HEK293 (cell line): ENCODE results near the gene DNAH3.

Experiments used
- CTCF ChIA-PET: fragments of 350-600 bp; formaldehyde crosslinking; extraction: SDS; loops from one replicate; lab custom pipeline; 2021; ENCODE audit warnings: antibody characterized with exemption; lab: Yijun Ruan, JAX
- POLR2A ChIA-PET: fragments of 300-600 bp; formaldehyde crosslinking; extraction: SDS; loops from one replicate; lab custom pipeline; 2020; ENCODE audit warnings: antibody characterized with exemption, inconsistent platforms; lab: Yijun Ruan, JAX
- H3K27ac ChIP-seq: fragments of 200-500 bp; sonication (Bioruptor generic); 2 replicates; pipeline ENCODE4 v1.5.1; 2014; ENCODE audit warnings: low read depth, low read length, control low read depth, inconsistent platforms; ENCODE audit errors: extremely low read depth
- H3K36me3 ChIP-seq, 2 experiments: fragments of 200-500 bp in 1 of 2; sonication (Bioruptor generic) in 1 of 2; 1 replicate in 1 of 2; 2 replicates in 1 of 2; pipeline ENCODE4 v1.5.1; 2014 to 2017; ENCODE audit warnings: inconsistent platforms in 2 of 2, low read length in 2 of 2; ENCODE audit not compliant: control insufficient read depth in 2 of 2, insufficient read depth in 1 of 2
- H3K4me1 ChIP-seq: fragments of 200-500 bp; sonication (Bioruptor generic); 2 replicates; pipeline ENCODE4 v1.5.1; 2014; ENCODE audit warnings: mild to moderate bottlenecking, low read length, inconsistent platforms; ENCODE audit not compliant: control insufficient read depth, insufficient read depth
- H3K4me3 ChIP-seq: 2 replicates; pipeline ENCODE4 v1.5.1; 2011; ENCODE audit warnings: low read depth, mild to moderate bottlenecking, control low read depth, low read length, moderate library complexity
- H3K9me3 ChIP-seq: fragments of 200-500 bp; sonication (Bioruptor generic); 2 replicates; pipeline ENCODE4 v1.5.1; 2014; ENCODE audit warnings: low read depth, low read length, inconsistent platforms; ENCODE audit not compliant: control insufficient read depth, insufficient read depth
- GFI1B ChIP-seq: fragments of 450-650 bp; formaldehyde crosslinking; IDR thresholded peaks from 2 replicates; pipeline ENCODE4 v1.5.1; 2016; ENCODE audit warnings: missing biosample characterization, missing genetic modification characterization
- PRDM6 ChIP-seq: fragments of 450-650 bp; formaldehyde crosslinking; IDR thresholded peaks from 2 replicates; pipeline ENCODE4 v1.5.1; 2017; ENCODE audit warnings: missing biosample characterization, missing genetic modification characterization
- SALL2 ChIP-seq: fragments of 450-650 bp; formaldehyde crosslinking; IDR thresholded peaks from 2 replicates; pipeline ENCODE4 v1.5.0; 2017; ENCODE audit warnings: missing biosample characterization, mild to moderate bottlenecking, missing genetic modification characterization, borderline replicate concordance
- WT1 ChIP-seq: fragments of 450-650 bp; formaldehyde crosslinking; IDR thresholded peaks from 2 replicates; pipeline ENCODE4 v1.5.1; 2016; ENCODE audit warnings: missing biosample characterization, missing genetic modification characterization
- ZBTB11 ChIP-seq: fragments of 450-650 bp; formaldehyde crosslinking; conservative IDR thresholded peaks from 2 replicates; pipeline ENCODE4 v1.5.1; 2016; ENCODE audit warnings: low read depth, missing biosample characterization, missing genetic modification characterization
- ZFP3 ChIP-seq: fragments of 450-650 bp; formaldehyde crosslinking; IDR thresholded peaks from 2 replicates; pipeline ENCODE4 v1.5.1; 2016; ENCODE audit warnings: low read depth, missing biosample characterization, missing genetic modification characterization
- ZIC2 ChIP-seq: fragments of 450-650 bp; formaldehyde crosslinking; IDR thresholded peaks from 2 replicates; pipeline ENCODE4 v1.5.1; 2016; ENCODE audit warnings: missing biosample characterization, missing genetic modification characterization
- ZNF133 ChIP-seq: fragments of 450-650 bp; formaldehyde crosslinking; IDR thresholded peaks from 2 replicates; pipeline ENCODE4 v1.5.1; 2016; ENCODE audit warnings: missing biosample characterization, missing genetic modification characterization
- ZNF155 ChIP-seq: fragments of 450-650 bp; formaldehyde crosslinking; IDR thresholded peaks from 2 replicates; pipeline ENCODE4 v1.5.1; 2016; ENCODE audit warnings: missing biosample characterization, missing genetic modification characterization
- ZNF19 ChIP-seq: fragments of 450-650 bp; formaldehyde crosslinking; IDR thresholded peaks from 2 replicates; pipeline ENCODE4; 2016; ENCODE audit warnings: missing biosample characterization, missing genetic modification characterization, low read depth
- ZNF202 ChIP-seq: fragments of 450-650 bp; formaldehyde crosslinking; IDR thresholded peaks from 2 replicates; pipeline ENCODE4 v1.5.1; 2016; ENCODE audit warnings: missing biosample characterization, missing genetic modification characterization, borderline replicate concordance
- ZNF266 ChIP-seq: fragments of 450-650 bp; formaldehyde crosslinking; IDR thresholded peaks from 2 replicates; pipeline ENCODE4 v1.5.1; 2016; ENCODE audit warnings: missing biosample characterization, missing genetic modification characterization, low read depth
- ZNF292 ChIP-seq: fragments of 450-650 bp; formaldehyde crosslinking; IDR thresholded peaks from 2 replicates; pipeline ENCODE4 v1.5.1; 2016; ENCODE audit warnings: low read depth, missing biosample characterization, missing genetic modification characterization, borderline replicate concordance
- ZNF335 ChIP-seq: fragments of 450-650 bp; formaldehyde crosslinking; conservative IDR thresholded peaks from 2 replicates; pipeline ENCODE4 v1.5.1; 2016; ENCODE audit warnings: missing biosample characterization, missing genetic modification characterization
- ZNF549 ChIP-seq: fragments of 450-650 bp; IDR thresholded peaks from 2 replicates; pipeline ENCODE4 v1.5.1; 2018; ENCODE audit warnings: missing biosample characterization, missing genetic modification characterization, mild to moderate bottlenecking, inconsistent platforms, moderate library complexity
- ZNF560 ChIP-seq: fragments of 450-650 bp; formaldehyde crosslinking; IDR thresholded peaks from 2 replicates; pipeline ENCODE4 v1.5.1; 2017; ENCODE audit warnings: missing biosample characterization, missing genetic modification characterization, borderline replicate concordance
- ZNF658 ChIP-seq: fragments of 450-650 bp; formaldehyde crosslinking; IDR thresholded peaks from 2 replicates; pipeline ENCODE4; 2016; ENCODE audit warnings: missing biosample characterization, missing genetic modification characterization
- ZNF785 ChIP-seq: fragments of 450-650 bp; formaldehyde crosslinking; IDR thresholded peaks from 2 replicates; pipeline ENCODE4 v1.5.1; 2016; ENCODE audit warnings: missing biosample characterization, missing genetic modification characterization
- TF ChIP-seq, protein P1 (sequence below): fragments of 450-650 bp; formaldehyde crosslinking; IDR thresholded peaks from 2 replicates; pipeline ENCODE4 v1.5.1; 2016; ENCODE audit warnings: missing biosample characterization, missing genetic modification characterization
- TF ChIP-seq, protein P2 (sequence below): IDR thresholded peaks from 2 replicates; pipeline ENCODE4 v1.6.1; 2011; ENCODE audit warnings: mild to moderate bottlenecking, low read depth, low read length, borderline replicate concordance
- TF ChIP-seq, protein P3 (sequence below): fragments of 450-650 bp; formaldehyde crosslinking; IDR thresholded peaks from 2 replicates; pipeline ENCODE4 v1.5.1; 2016; ENCODE audit warnings: missing biosample characterization, missing genetic modification characterization

Gene DNAH3

DNA sequence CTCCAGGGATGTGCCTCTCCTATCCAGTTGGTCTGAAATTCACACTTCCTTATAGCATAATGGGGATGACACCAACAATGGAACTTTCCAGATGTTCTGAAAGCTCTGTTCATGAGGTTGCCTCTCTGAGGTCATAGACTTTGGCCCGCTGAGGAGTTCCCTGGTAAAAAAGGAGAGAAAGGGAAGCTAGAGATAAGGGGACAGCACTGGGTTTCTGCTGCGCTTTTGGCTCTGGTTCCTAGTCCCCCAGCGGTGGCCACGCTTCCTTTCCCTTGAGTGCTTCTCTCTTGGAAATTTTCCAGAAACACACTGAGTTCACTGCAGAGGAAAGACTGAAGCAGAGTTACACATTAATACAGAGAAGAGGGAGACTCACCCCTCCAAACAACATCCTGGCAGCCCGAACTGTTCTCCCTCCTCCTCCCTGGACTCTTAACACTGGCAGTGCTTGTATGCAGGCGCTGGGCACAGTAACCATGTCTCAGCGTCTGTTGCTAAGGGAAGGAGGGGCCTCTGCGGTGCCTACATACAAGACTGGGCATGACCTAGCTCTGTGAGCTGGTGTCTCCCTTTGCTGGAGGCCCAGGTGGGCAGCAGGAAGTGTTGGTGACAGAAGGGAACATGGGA lies at the start of gene DNAH3:
Gene DNAH3 (minus strand): TSS at position 472 of the 627 bp plus-strand sequence. CDS start 527 bp downstream, outside the sequence.
- Histone ChIP-seq H3K9me3 (no peaks in the 10 kb centered on the region), H3K36me3 (no peaks in the 10 kb centered on the region), H3K4me3 (no peak within 1 kb of the TSS), H3K27ac (no peak within 1 kb of the TSS), H3K4me1 (no peaks in the 10 kb centered on the region)
- ChIA-PET POLR2A (no interaction called here), CTCF (interaction anchor here (0.6 kb wide), 1 partner anchor 246 kb away, joined by 5 read pairs; no protein-coding TSS in a partner anchor)
- TF ChIP-seq ZIC2 (tag by site-specific recombination), result peak; percentile 42; the same call in 1 of the 2 replicates
- TF ChIP-seq ZNF335 (tag by site-specific recombination), result 0 out of 2 replicates have a peak, but pooled peaks have one; percentile 30
- TF ChIP-seq ZNF19 (tag by site-specific recombination), result no peak
- TF ChIP-seq, protein P1, sequence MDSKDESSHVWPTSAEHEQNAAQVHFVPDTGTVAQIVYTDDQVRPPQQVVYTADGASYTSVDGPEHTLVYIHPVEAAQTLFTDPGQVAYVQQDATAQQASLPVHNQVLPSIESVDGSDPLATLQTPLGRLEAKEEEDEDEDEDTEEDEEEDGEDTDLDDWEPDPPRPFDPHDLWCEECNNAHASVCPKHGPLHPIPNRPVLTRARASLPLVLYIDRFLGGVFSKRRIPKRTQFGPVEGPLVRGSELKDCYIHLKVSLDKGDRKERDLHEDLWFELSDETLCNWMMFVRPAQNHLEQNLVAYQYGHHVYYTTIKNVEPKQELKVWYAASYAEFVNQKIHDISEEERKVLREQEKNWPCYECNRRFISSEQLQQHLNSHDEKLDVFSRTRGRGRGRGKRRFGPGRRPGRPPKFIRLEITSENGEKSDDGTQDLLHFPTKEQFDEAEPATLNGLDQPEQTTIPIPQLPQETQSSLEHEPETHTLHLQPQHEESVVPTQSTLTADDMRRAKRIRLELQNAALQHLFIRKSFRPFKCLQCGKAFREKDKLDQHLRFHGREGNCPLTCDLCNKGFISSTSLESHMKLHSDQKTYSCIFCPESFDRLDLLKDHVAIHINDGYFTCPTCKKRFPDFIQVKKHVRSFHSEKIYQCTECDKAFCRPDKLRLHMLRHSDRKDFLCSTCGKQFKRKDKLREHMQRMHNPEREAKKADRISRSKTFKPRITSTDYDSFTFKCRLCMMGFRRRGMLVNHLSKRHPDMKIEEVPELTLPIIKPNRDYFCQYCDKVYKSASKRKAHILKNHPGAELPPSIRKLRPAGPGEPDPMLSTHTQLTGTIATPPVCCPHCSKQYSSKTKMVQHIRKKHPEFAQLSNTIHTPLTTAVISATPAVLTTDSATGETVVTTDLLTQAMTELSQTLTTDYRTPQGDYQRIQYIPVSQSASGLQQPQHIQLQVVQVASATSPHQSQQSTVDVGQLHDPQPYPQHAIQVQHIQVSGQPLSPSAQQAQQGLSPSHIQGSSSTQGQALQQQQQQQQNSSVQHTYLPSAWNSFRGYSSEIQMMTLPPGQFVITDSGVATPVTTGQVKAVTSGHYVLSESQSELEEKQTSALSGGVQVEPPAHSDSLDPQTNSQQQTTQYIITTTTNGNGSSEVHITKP (tag by site-specific recombination), result peak; percentile 91

- ChIA-PET POLR2A (interaction anchor here (0.5 kb wide), 1 partner anchor 37 kb away, joined by 3 read pairs; no protein-coding TSS in a partner anchor), CTCF (interaction anchor here (0.6 kb wide), 1 partner anchor 439 kb away, joined by 3 read pairs; no protein-coding TSS in a partner anchor)
- no peak overlapping the region for H3K27ac ChIP-seq
- H3K36me3 ChIP-seq, result no peaks in the 10 kb centered on the region
- TF ChIP-seq ZNF266 (no peak), ZNF560 (no peak), ZNF202 (tag by site-specific recombination) (no peak), ZNF785 (tag by site-specific recombination) (no peak), ZNF133 (no peak), ZNF292 (tag by site-specific recombination) (no peak), PRDM6 (no peak), SALL2 (tag by site-specific recombination) (no peak), ZNF155 (tag by site-specific recombination) (no peak), ZBTB11 (no peak), ZFP3 (tag by site-specific recombination) (no peak), ZNF549 (no peak), WT1 (no peak), GFI1B (tag by site-specific recombination) (no peak), ZNF658 (no peak)
- TF ChIP-seq, protein P2, sequence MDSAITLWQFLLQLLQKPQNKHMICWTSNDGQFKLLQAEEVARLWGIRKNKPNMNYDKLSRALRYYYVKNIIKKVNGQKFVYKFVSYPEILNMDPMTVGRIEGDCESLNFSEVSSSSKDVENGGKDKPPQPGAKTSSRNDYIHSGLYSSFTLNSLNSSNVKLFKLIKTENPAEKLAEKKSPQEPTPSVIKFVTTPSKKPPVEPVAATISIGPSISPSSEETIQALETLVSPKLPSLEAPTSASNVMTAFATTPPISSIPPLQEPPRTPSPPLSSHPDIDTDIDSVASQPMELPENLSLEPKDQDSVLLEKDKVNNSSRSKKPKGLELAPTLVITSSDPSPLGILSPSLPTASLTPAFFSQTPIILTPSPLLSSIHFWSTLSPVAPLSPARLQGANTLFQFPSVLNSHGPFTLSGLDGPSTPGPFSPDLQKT, result no peak
- TF ChIP-seq, protein P3, sequence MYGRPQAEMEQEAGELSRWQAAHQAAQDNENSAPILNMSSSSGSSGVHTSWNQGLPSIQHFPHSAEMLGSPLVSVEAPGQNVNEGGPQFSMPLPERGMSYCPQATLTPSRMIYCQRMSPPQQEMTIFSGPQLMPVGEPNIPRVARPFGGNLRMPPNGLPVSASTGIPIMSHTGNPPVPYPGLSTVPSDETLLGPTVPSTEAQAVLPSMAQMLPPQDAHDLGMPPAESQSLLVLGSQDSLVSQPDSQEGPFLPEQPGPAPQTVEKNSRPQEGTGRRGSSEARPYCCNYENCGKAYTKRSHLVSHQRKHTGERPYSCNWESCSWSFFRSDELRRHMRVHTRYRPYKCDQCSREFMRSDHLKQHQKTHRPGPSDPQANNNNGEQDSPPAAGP, result no peak
- H3K4me3 ChIP-seq, result no peak overlapping the region
- no peaks in the 10 kb centered on the region for H3K9me3 ChIP-seq
- no peaks in the 10 kb centered on the region for H3K4me1 ChIP-seq
These were observed 49.1 kb upstream of the DNAH3 start for GRCh38 chr16:21199607-21200218.
